ENCODE data around the gene GVQW3. TPM values are rescaled to one million over a fixed set of nuclear protein-coding genes. Genes with fewer than 3 reads are reported as not detected.
A peak's percentile ranks its signal among the peaks of the same experiment; 100 is the strongest.

GVQW3 gene
- polyA plus RNA-seq, 4 donors = 0.82 to 5.4 TPM; not detected in 2

DNA sequence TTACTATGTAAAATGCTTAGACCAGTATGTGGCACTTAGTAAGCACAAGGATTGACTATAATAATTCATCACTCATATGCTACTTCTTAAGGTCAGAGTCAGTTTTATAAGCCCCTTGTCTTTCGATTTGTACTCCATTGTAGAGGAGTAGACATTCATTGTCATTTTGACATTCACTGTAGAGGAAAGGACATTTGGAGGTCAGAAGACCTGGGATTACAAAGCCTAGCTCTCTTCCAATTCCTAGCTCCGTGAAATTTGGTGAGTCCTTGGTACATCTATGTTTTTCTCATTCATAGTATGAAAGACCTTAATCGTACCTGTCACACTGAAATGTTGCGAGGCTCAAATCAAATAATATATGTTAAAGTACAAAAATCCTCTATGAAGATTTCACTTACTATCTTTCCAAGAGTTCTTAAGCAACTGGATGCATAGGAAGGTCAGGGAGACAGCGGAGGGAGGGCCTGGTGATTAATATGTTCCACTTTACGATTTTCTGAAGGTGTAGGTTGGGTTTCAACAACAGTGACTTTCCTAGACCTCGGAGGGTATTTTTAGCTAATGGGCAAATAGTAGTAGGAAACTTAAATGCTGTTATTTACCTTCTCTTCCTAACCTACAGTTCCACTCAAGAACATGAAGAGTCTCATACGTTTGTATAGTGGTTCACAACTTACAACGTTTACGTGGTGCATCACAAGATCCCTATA is 62.3 kb downstream of the GVQW3 start:
- FAIRE-seq = no peak
- Histone ChIP-seq H3K4me3 (ENCODE audit: low read depth in 1 of 3, low read length in 3 of 3) (peak overlapping the region; percentile 54 to 87 (median 83)), H3K9me3 (ENCODE audit: control insufficient read depth in 2 of 2, insufficient read depth in 1 of 2, low read depth in 1 of 2, low read length in 1 of 2) (no peaks in the 10 kb centered on the region), H3K36me3 (ENCODE audit: control insufficient read depth in 3 of 3, insufficient read depth in 2 of 3, low read depth in 1 of 3, low read length in 3 of 3) (no peaks in the 10 kb centered on the region), H3K27me3 (ENCODE audit: control insufficient read depth in 3 of 3, insufficient read depth in 3 of 3, low read length in 3 of 3) (no peaks in the 10 kb centered on the region), H3K27ac (ENCODE audit: low read depth in 1 of 3, low read length in 2 of 3) (peak overlapping the region in 1 of 3 donors; percentile 91), H3K4me1 (ENCODE audit: control insufficient read depth in 3 of 3, insufficient read depth in 2 of 3, low read depth in 1 of 3, low read length in 2 of 3) (peaks cover 2 to 6% (median 5%) of the 10 kb centered on the region in 3 donors)
- WGBS, 3 donors = 11 to 25% (median 17%) methylated on average over 10 of the region's 10 CpGs
- DNase-seq = peak; percentile 30 to 51

GRCh38 chr11:76444065-76444383 is 62.9 kb downstream of the GVQW3 start:
- Histone ChIP-seq H3K4me3 (ENCODE audit: low read depth in 1 of 3, low read length in 3 of 3) (peak overlapping the region; percentile 54 to 87 (median 83)), H3K4me1 (ENCODE audit: control insufficient read depth in 3 of 3, insufficient read depth in 2 of 3, low read depth in 1 of 3, low read length in 2 of 3) (peaks cover 2 to 6% (median 5%) of the 10 kb centered on the region in 3 donors), H3K27ac (ENCODE audit: low read depth in 1 of 3, low read length in 2 of 3) (peak overlapping the region; percentile 63 to 98 (median 91)), H3K27me3 (ENCODE audit: control insufficient read depth in 3 of 3, insufficient read depth in 3 of 3, low read length in 3 of 3) (no peaks in the 10 kb centered on the region), H3K9me3 (ENCODE audit: control insufficient read depth in 2 of 2, insufficient read depth in 1 of 2, low read depth in 1 of 2, low read length in 1 of 2) (no peaks in the 10 kb centered on the region), H3K36me3 (ENCODE audit: control insufficient read depth in 3 of 3, insufficient read depth in 2 of 3, low read depth in 1 of 3, low read length in 3 of 3) (no peaks in the 10 kb centered on the region)
- WGBS, 3 donors = 0 to 1% (median 0%) methylated on average over 10 of the region's 10 CpGs
- FAIRE-seq (no peak), DNase-seq (no peak)

DNA sequence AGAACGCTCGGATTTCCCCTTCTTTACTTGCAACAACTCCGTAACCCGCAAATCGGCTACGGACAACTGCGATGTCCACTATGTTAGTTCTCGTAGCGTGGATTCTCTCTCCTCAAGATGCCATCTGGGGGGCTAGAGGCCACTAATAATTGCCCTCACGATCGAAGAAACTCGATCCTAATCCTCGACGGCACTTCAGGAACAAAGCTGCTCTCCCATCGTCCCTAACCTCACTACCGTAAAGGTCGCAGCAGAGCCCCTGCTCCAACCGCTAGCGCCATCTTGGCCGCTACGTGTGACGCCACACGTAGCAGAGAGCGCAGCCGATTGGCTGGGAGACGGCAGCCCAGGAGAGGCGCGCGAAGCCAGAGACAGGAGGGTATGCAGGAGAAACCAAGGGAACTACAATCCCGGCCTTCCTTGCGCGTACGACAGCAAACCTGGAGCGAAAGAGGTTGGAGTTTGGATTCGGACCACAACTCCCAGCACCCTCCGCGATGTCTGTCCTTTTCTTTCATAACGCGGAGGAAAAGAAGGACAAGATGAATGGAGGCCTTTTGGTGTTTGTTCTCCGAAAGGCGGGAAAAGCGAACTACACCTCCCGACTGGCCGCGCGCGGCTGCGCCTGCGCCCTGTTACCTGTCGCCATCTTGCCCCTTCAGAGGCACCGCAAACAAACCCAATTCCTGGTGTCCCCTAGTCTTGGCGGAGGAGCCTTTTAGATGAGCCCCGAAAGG is 63.4 kb downstream of the GVQW3 start, which contains the start of gene EMSY:
EMSY (plus strand) TSS at position 635 of the 737 bp plus-strand sequence. CDS start 1,921 bp downstream, outside the sequence.
- FAIRE-seq (peak; percentile 55), DNase-seq (peak; percentile 99 to 100)
- Histone ChIP-seq H3K36me3 (ENCODE audit: control insufficient read depth in 3 of 3, insufficient read depth in 2 of 3, low read depth in 1 of 3, low read length in 3 of 3) (peaks cover 0 to 1% (median 0%) of the 10 kb centered on the region in 3 donors), H3K4me1 (ENCODE audit: control insufficient read depth in 3 of 3, insufficient read depth in 2 of 3, low read depth in 1 of 3, low read length in 2 of 3) (peaks cover 2 to 6% (median 5%) of the 10 kb centered on the region in 3 donors), H3K27me3 (ENCODE audit: control insufficient read depth in 3 of 3, insufficient read depth in 3 of 3, low read length in 3 of 3) (no peaks in the 10 kb centered on the region), H3K9me3 (ENCODE audit: control insufficient read depth in 2 of 2, insufficient read depth in 1 of 2, low read depth in 1 of 2, low read length in 1 of 2) (no peaks in the 10 kb centered on the region), H3K4me3 (ENCODE audit: low read depth in 1 of 3, low read length in 3 of 3) (peak within 1 kb of the TSS; percentile 83 to 99 (median 87)), H3K27ac (ENCODE audit: low read depth in 1 of 3, low read length in 2 of 3) (peak within 1 kb of the TSS; percentile 70 to 98 (median 91))
- WGBS, 3 donors = 0 to 1% (median 0%) methylated on average over 52 to 53 of the region's 53 CpGs

DNA sequence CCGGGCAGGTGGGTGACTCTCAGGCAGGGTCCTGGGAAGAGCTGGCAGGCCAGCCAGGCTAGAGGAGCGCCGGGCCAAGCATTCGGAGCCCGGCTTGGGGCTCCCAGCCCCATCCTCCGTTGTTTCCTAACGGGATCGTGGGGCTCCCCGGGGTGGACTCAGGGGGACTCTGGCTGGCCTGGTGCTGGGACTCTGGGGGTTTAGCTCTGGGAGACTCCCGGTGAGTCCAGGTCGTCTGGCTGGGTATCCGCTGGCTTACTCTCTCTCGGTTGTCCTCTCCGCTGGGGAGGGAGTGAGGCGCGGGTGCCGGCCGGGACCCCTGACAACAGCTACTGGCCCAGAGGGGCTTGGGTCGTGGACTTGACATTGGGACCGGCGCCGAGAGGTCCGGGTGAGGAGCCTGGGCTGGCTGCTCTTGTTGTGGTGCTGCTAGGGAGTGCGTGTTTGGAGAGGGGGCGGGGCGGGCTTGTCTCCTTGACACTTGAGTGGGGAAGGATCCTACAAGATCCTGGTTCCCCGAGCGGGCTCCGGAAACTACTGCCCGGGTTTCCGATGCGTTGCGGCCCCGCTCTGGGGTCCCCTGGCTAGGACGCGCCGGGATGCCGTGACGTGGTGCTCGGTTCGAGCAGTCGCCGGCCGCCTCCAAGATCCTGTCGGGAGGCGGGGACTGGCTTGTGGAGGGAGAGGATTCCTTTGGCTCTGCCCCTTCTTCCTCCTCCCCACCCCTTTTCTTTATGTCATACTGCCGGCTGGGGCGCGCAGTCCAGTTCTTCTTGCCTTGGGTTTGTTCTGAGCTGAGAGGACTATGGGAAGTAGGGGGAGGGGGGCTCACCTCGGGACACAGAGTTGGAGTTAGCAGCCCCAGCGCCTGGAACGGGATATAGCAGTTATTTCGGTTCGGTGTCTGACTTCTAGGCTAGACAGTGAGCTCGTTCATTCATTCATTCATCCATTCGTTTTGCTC is 64.3 kb downstream of the GVQW3 start:
- Histone ChIP-seq H3K9me3 (ENCODE audit: control insufficient read depth in 2 of 2, insufficient read depth in 1 of 2, low read depth in 1 of 2, low read length in 1 of 2) (no peaks in the 10 kb centered on the region), H3K27me3 (ENCODE audit: control insufficient read depth in 3 of 3, insufficient read depth in 3 of 3, low read length in 3 of 3) (no peaks in the 10 kb centered on the region), H3K4me3 (ENCODE audit: low read depth in 1 of 3, low read length in 3 of 3) (peak overlapping the region; percentile 83 to 99 (median 87)), H3K27ac (ENCODE audit: low read depth in 1 of 3, low read length in 2 of 3) (peak overlapping the region; percentile 70 to 98 (median 91)), H3K36me3 (ENCODE audit: control insufficient read depth in 3 of 3, insufficient read depth in 2 of 3, low read depth in 1 of 3, low read length in 3 of 3) (peaks cover 0 to 1% (median 1%) of the 10 kb centered on the region in 3 donors), H3K4me1 (ENCODE audit: control insufficient read depth in 3 of 3, insufficient read depth in 2 of 3, low read depth in 1 of 3, low read length in 2 of 3) (peaks cover 2 to 6% (median 5%) of the 10 kb centered on the region in 3 donors)
- DNase-seq = peak; percentile 86 to 90
- WGBS, 3 donors = 0% methylated on average over 51 to 56 of the region's 56 CpGs
- FAIRE-seq = no peak

GRCh38 chr11:76448506-76448905 is 67.4 kb downstream of the GVQW3 start:
- peaks cover 1 to 7% (median 3%) of the 10 kb centered on the region in 3 donors for H3K36me3 ChIP-seq (ENCODE audit: control insufficient read depth in 3 of 3, insufficient read depth in 2 of 3, low read depth in 1 of 3, low read length in 3 of 3)
- H3K27ac ChIP-seq (ENCODE audit: low read depth in 1 of 3, low read length in 2 of 3) = no peak overlapping the region
- H3K27me3 ChIP-seq (ENCODE audit: control insufficient read depth in 3 of 3, insufficient read depth in 3 of 3, low read length in 3 of 3) = no peaks in the 10 kb centered on the region
- no peaks in the 10 kb centered on the region for H3K9me3 ChIP-seq (ENCODE audit: control insufficient read depth in 2 of 2, insufficient read depth in 1 of 2, low read depth in 1 of 2, low read length in 1 of 2)
- 12 to 44% (median 24%) methylated on average over 2 of the region's 2 CpGs for WGBS, 3 donors
- H3K4me3 ChIP-seq (ENCODE audit: low read depth in 1 of 3, low read length in 3 of 3) = no peak overlapping the region
- H3K4me1 ChIP-seq (ENCODE audit: control insufficient read depth in 3 of 3, insufficient read depth in 2 of 3, low read depth in 1 of 3, low read length in 2 of 3) = peaks cover 0 to 2% (median 2%) of the 10 kb centered on the region in 3 donors
- FAIRE-seq (no peak), DNase-seq (no peak)

- DNase-seq (peak in 1 of 2 donors; percentile 40), FAIRE-seq (no peak)
- Histone ChIP-seq H3K9me3 (ENCODE audit: control insufficient read depth in 2 of 2, insufficient read depth in 1 of 2, low read depth in 1 of 2, low read length in 1 of 2) (no peaks in the 10 kb centered on the region), H3K36me3 (ENCODE audit: control insufficient read depth in 3 of 3, insufficient read depth in 2 of 3, low read depth in 1 of 3, low read length in 3 of 3) (peaks cover 1 to 9% (median 3%) of the 10 kb centered on the region in 3 donors), H3K4me1 (ENCODE audit: control insufficient read depth in 3 of 3, insufficient read depth in 2 of 3, low read depth in 1 of 3, low read length in 2 of 3) (no peaks in the 10 kb centered on the region), H3K27me3 (ENCODE audit: control insufficient read depth in 3 of 3, insufficient read depth in 3 of 3, low read length in 3 of 3) (no peaks in the 10 kb centered on the region), H3K4me3 (ENCODE audit: low read depth in 1 of 3, low read length in 3 of 3) (no peak overlapping the region), H3K27ac (ENCODE audit: low read depth in 1 of 3, low read length in 2 of 3) (no peak overlapping the region)
- WGBS, 3 donors = 70 to 86% (median 83%) methylated on average over 6 of the region's 6 CpGs
Observed at GRCh38 chr11:76453248-76453647, 72.1 kb downstream of the GVQW3 start.

- peaks cover 0 to 9% (median 3%) of the 10 kb centered on the region in 3 donors for H3K36me3 ChIP-seq (ENCODE audit: control insufficient read depth in 3 of 3, insufficient read depth in 2 of 3, low read depth in 1 of 3, low read length in 3 of 3)
- FAIRE-seq (no peak), DNase-seq (no peak)
- H3K27me3 ChIP-seq (ENCODE audit: control insufficient read depth in 3 of 3, insufficient read depth in 3 of 3, low read length in 3 of 3) = no peaks in the 10 kb centered on the region
- no peak overlapping the region for H3K27ac ChIP-seq (ENCODE audit: low read depth in 1 of 3, low read length in 2 of 3)
- H3K4me1 ChIP-seq (ENCODE audit: control insufficient read depth in 3 of 3, insufficient read depth in 2 of 3, low read depth in 1 of 3, low read length in 2 of 3) = no peaks in the 10 kb centered on the region
- WGBS, 3 donors = 63 to 80% (median 73%) methylated on average over 2 of the region's 2 CpGs
- H3K4me3 ChIP-seq (ENCODE audit: low read depth in 1 of 3, low read length in 3 of 3) = no peak overlapping the region
- no peaks in the 10 kb centered on the region for H3K9me3 ChIP-seq (ENCODE audit: control insufficient read depth in 2 of 2, insufficient read depth in 1 of 2, low read depth in 1 of 2, low read length in 1 of 2)
Observed at GRCh38 chr11:76455331-76455730, 74.2 kb downstream of the GVQW3 start.

GRCh38 chr11:76455931-76456330 is 74.8 kb downstream of the GVQW3 start:
- H3K4me1 ChIP-seq (ENCODE audit: control insufficient read depth in 3 of 3, insufficient read depth in 2 of 3, low read depth in 1 of 3, low read length in 2 of 3) = no peaks in the 10 kb centered on the region

More at GRCh38 chr11:76455931-76456330, 74.8 kb downstream of the GVQW3 start:
- Histone ChIP-seq H3K27ac (ENCODE audit: low read depth in 1 of 3, low read length in 2 of 3) (no peak overlapping the region), H3K36me3 (ENCODE audit: control insufficient read depth in 3 of 3, insufficient read depth in 2 of 3, low read depth in 1 of 3, low read length in 3 of 3) (peaks cover 0 to 3% (median 3%) of the 10 kb centered on the region in 3 donors), H3K27me3 (ENCODE audit: control insufficient read depth in 3 of 3, insufficient read depth in 3 of 3, low read length in 3 of 3) (no peaks in the 10 kb centered on the region), H3K9me3 (ENCODE audit: control insufficient read depth in 2 of 2, insufficient read depth in 1 of 2, low read depth in 1 of 2, low read length in 1 of 2) (no peaks in the 10 kb centered on the region), H3K4me3 (ENCODE audit: low read depth in 1 of 3, low read length in 3 of 3) (no peak overlapping the region)
- FAIRE-seq (no peak), DNase-seq (no peak)

Data from small intestine (tissue), 7 donors.